Middle frontal gyrus (tissue), 1 donor: Measurements from ENCODE around the gene SPEG.

Source experiments
- DNase-seq: peaks from one replicate; pipeline ENCODE4 v3.0.0-alpha.2; 2015; ENCODE audit warnings: low spot score; ENCODE audit errors: extremely low spot score

SPEG gene

GRCh38 chr2:219475697-219476651 is 41.3 kb downstream of the SPEG start:
- no peak for DNase-seq

DNA sequence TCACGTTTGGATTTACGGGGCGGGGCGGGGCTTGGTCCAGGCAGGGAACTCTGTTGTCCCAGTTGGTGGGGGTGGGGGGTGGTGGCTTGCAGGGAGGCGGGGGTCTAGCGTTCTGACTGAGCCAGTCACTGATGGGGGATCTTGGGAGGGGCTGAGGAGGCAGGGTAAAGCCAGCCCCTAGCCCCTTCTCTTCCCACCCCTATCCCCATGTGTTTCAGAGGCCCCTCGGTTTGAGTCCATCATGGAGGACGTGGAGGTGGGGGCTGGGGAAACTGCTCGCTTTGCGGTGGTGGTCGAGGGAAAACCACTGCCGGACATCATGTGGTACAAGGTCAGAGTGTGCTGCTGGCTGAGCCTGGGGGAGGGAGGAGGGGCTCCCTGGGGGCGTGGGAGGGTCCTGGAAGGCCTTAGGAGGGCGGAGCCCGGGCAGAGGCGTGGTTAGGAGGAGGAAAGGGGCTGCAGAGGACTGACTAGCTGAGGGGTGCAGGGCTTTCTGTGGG is 42.1 kb downstream of the SPEG start:
- no peak for DNase-seq

GRCh38 chr2:219477179-219477578 is 42.5 kb downstream of the SPEG start:
- no peak for DNase-seq

- DNase-seq = no peak
Measured at GRCh38 chr2:219477815-219478214, 43.2 kb downstream of the SPEG start.

- no peak for DNase-seq
Measured at GRCh38 chr2:219478916-219479315, 44.3 kb downstream of the SPEG start.

GRCh38 chr2:219480004-219480403 is 45.4 kb downstream of the SPEG start:
- no peak for DNase-seq

DNA sequence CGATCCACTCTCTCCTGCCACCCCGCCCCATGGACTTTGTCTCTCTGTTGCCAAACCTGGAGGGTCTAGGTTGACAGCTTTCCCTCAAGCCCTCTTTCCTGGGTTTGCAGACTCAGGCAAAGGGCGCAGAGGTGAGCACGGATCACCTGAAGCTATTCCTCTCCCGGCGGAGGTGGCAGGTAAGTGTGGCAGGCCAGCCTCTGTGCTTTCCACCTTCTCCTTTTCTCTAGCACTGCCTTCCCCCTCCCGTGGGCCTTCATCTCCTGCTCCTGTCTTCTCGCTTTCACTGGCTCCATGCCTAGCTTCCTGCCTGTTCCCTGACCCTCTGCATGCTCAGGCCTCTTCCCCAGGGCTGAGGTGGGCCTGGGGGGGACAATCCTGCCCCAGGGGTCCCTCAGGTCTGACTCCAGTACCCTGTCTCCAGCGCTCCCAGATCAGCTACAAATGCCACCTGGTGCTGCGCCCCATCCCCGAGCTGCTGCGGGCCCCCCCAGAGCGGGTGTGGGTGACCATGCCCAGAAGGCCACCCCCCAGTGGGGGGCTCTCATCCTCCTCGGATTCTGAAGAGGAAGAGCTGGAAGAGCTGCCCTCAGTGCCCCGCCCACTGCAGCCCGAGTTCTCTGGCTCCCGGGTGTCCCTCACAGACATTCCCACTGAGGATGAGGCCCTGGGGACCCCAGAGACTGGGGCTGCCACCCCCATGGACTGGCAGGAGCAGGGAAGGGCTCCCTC is 48.2 kb downstream of the SPEG start:
- DNase-seq = no peak

DNA sequence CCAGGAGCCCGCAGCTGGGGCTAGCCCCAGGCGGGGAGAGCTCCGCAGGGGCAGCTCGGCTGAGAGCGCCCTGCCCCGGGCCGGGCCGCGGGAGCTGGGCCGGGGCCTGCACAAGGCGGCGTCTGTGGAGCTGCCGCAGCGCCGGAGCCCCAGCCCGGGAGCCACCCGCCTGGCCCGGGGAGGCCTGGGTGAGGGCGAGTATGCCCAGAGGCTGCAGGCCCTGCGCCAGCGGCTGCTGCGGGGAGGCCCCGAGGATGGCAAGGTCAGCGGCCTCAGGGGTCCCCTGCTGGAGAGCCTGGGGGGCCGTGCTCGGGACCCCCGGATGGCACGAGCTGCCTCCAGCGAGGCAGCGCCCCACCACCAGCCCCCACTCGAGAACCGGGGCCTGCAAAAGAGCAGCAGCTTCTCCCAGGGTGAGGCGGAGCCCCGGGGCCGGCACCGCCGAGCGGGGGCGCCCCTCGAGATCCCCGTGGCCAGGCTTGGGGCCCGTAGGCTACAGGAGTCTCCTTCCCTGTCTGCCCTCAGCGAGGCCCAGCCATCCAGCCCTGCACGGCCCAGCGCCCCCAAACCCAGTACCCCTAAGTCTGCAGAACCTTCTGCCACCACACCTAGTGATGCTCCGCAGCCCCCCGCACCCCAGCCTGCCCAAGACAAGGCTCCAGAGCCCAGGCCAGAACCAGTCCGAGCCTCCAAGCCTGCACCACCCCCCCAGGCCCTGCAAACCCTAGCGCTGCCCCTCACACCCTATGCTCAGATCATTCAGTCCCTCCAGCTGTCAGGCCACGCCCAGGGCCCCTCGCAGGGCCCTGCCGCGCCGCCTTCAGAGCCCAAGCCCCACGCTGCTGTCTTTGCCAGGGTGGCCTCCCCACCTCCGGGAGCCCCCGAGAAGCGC is 49.1 kb downstream of the SPEG start:
- DNase-seq = no peak

DNA sequence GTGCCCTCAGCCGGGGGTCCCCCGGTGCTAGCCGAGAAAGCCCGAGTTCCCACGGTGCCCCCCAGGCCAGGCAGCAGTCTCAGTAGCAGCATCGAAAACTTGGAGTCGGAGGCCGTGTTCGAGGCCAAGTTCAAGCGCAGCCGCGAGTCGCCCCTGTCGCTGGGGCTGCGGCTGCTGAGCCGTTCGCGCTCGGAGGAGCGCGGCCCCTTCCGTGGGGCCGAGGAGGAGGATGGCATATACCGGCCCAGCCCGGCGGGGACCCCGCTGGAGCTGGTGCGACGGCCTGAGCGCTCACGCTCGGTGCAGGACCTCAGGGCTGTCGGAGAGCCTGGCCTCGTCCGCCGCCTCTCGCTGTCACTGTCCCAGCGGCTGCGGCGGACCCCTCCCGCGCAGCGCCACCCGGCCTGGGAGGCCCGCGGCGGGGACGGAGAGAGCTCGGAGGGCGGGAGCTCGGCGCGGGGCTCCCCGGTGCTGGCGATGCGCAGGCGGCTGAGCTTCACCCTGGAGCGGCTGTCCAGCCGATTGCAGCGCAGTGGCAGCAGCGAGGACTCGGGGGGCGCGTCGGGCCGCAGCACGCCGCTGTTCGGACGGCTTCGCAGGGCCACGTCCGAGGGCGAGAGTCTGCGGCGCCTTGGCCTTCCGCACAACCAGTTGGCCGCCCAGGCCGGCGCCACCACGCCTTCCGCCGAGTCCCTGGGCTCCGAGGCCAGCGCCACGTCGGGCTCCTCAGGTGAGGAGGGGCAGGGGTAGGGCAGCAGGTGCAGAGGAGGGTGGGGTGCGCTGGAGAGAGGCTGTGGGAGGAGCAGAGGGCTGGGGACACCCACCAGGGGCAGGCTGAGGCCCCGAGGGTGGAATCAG is 49.9 kb downstream of the SPEG start:
- no peak for DNase-seq

DNA sequence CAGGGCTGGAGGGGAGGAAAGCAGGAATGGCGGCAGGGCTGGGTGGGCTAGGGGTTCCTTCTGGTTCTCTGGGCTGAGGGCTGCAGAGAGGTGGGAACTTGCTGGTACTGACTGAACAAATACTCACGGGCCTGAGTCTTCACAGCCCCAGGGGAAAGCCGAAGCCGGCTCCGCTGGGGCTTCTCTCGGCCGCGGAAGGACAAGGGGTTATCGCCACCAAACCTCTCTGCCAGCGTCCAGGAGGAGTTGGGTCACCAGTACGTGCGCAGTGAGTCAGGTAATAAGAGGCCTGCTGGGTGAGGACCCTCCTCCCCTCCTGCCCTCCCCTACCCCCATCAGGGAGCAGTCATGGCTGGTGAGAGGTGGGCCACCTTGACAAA is 50.5 kb downstream of the SPEG start:
- DNase-seq = no peak

DNA sequence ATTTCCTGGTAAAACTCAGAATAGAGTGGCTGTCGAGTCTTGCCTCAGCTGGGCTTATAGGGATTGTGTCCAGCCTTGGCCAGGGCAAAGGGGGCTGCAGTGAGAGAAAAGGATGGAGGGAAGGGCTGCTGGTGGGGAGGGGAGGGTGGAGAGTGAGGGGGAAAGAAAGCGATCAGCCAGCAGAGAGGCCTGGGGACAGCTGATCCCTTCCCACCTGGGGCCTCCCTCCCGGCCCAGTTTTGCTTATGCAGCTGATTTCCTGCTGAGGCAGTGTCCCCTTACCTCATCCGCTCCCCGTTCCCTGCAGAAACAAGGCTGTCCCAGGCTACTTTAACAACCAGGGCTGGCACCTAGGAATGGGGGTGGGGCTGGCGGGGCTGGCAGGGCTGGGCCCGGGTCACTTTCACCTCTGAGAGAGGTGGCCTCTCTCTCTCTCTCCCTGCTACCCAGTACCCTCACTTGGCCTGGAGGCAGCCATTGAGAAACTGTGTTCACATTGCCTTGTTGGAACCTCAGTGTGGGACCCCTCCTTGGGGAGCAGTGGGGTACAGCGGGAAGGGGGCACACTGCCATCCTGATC is 51.8 kb downstream of the SPEG start:
- DNase-seq = no peak

DNA sequence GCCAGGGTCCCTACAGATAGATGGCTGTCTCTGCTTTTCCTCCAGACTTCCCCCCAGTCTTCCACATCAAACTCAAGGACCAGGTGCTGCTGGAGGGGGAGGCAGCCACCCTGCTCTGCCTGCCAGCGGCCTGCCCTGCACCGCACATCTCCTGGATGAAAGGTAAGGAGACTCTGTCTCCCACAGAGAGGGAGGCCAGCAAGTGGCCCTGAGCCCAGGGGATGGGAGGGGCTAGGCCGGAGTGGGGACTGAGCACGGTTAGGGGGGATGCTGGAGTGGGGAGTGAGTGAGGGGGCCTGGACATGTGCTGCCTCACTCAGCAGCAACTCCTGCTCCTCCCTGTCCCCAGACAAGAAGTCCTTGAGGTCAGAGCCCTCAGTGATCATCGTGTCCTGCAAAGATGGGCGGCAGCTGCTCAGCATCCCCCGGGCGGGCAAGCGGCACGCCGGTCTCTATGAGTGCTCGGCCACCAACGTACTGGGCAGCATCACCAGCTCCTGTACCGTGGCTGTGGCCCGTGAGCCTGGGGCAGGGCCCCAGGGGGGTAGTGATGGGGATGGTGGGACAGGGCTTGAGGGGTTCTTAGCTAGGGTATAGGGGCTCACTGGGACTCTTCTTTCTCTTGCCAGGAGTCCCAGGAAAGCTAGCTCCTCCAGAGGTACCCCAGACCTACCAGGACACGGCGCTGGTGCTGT is 53.7 kb downstream of the SPEG start:
- DNase-seq = no peak

GRCh38 chr2:219488844-219489194 is 54.2 kb downstream of the SPEG start:
- no peak for DNase-seq

DNA sequence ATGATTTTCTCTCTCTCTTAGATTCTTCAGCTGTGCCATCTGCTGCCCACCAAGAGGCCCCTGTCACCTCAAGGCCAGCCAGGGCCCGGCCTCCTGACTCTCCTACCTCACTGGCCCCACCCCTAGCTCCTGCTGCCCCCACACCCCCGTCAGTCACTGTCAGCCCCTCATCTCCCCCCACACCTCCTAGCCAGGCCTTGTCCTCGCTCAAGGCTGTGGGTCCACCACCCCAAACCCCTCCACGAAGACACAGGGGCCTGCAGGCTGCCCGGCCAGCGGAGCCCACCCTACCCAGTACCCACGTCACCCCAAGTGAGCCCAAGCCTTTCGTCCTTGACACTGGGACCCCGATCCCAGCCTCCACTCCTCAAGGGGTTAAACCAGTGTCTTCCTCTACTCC is 54.7 kb downstream of the SPEG start:
- DNase-seq = no peak

- DNase-seq = no peak
Measured at GRCh38 chr2:219490186-219490585, 55.5 kb downstream of the SPEG start.

GRCh38 chr2:219490600-219491130 is 56.0 kb downstream of the SPEG start:
- no peak for DNase-seq

DNA sequence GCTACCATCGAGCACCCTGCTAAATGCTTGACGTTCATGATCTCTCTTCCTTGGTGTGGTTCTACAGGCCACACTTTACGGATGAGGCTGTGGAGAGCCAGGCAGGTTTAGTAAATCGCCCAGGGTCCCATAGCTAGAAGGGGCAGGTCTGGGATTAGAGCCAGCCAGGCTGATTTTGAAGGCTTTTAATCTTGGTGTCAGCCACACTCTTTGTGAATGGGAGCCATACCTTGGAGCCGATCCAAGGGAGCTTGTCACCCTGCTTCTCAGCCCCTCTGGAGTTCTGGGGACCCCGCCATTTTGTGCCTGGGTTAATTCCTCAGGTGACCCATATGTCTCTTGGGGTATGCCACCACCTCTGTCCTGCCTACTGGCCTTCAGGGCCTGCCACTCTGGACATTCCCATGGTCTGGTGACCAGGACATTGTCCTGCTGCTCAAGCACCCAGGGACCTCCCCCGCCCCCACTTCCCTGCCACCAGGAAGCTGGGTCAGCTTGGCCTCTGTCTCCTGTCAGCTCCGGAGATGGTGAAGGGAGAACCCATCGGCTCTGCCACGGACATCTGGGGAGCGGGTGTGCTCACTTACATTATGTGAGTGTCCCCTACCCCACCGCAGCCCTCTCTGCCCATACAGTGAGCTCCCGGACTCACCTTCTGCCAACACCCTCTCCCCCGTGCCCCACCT is 56.8 kb downstream of the SPEG start:
- DNase-seq = no peak

DNA sequence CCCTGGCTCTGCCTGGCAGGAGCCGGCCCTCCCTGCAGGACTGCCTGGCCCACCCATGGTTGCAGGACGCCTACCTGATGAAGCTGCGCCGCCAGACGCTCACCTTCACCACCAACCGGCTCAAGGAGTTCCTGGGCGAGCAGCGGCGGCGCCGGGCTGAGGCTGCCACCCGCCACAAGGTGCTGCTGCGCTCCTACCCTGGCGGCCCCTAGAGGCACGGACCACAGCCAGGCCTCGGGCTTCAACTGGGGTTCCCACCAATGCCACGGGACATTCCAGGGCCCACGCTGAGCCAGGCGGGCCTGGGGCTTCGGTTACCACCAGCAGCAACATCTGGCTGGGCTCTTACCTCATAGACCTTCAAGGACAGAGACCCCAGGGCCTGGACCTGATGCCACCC is 57.9 kb downstream of the SPEG start:
- DNase-seq = no peak

GRCh38 chr2:219493086-219493485 is 58.4 kb downstream of the SPEG start:
- DNase-seq = no peak
